NCI-H345 treated with DMSO at 0.1 percent for 48 hours (cell line): Measurements from ENCODE around the gene FES.
A peak's percentile ranks its signal among the peaks of the same experiment; 100 is the strongest.
"Not testable (repeated sequence)": the region's sequence is repeated elsewhere in the genome, so short reads cannot be mapped to it uniquely, and the experiment has no call there.

Experiments
- DNase-seq: peaks from one replicate; lab custom pipeline; 2025; ENCODE audit not compliant: unreplicated experiment; lab: John Stamatoyannopoulos, UW

The FES gene

DNA sequence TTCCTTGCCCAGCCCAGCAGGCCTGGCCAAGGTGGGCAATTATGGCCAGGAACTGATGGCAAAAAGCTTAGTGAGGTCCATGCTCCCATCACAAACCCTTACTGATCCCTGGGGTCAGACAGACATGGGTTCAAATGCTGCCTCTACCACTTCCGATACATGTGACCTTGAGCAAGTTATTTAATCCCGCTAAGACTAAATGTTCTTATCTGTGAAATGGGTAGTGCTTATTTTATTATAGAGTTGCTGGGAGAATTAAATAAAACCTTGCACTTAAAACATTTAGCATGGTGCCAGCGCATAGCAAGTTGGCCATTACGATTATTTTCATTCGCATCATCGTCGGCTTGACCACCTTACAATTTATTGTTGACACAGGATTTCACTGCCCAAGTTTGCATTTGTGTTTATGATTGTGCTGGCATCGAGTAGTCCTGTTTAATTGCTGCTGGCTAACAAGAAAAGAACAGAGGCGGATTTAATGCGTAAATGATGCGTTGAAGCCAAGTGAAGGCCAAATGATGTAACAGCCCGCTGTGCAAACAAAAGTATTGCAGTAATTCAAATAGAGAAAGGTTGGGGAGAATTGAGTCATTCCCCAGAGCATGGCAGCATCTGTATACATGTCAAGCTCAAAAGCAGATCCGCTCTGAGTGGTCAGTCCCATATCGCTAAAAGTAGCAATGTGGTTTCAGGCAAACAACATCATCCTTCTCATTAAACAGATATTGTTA is 23.2 kb upstream of the FES start:
- peak; percentile 79 for DNase-seq

GRCh38 chr15:90862487-90862886 is 21.8 kb upstream of the FES start:
- DNase-seq = no peak

- no peak for DNase-seq
These were observed 21.1 kb upstream of the FES start for GRCh38 chr15:90862964-90863778.

GRCh38 chr15:90863987-90864386 is 20.3 kb upstream of the FES start:
- DNase-seq = no peak

- no peak for DNase-seq
These were observed 19.8 kb upstream of the FES start for GRCh38 chr15:90864507-90864906.

GRCh38 chr15:90865702-90866101 is 18.6 kb upstream of the FES start:
- no peak for DNase-seq

GRCh38 chr15:90866161-90866715 is 18.1 kb upstream of the FES start:
- peak; percentile 60 for DNase-seq

GRCh38 chr15:90866800-90867199 is 17.5 kb upstream of the FES start:
- no peak for DNase-seq

DNA sequence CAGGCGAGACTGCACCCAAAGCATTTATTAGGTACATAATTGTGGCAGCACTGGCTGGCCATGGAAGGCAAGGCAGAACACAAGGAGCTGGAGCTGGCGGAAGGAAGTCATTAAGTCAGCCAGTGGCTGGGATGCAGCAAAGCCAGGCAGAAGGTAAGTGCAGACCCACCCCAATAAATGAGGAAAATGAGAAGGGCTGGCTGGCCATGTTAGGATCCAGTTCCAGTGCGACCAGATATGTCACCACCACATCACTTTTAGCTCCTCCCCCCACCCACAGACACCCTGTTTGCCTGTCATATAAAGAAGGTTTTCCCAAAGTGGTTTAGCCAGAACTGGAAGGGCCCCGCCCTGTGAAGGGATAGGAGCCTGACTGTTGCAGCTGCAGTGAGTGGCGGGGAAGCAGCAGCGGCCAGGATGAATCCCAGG is 16.0 kb upstream of the FES start, which contains the start of gene FURIN:
FURIN (plus strand) TSS at position 328 of the 429 bp plus-strand sequence. CDS start 7,153 bp downstream, outside the sequence.
- no peak for DNase-seq

GRCh38 chr15:90869140-90869541 is 15.2 kb upstream of the FES start:
- no peak for DNase-seq

DNA sequence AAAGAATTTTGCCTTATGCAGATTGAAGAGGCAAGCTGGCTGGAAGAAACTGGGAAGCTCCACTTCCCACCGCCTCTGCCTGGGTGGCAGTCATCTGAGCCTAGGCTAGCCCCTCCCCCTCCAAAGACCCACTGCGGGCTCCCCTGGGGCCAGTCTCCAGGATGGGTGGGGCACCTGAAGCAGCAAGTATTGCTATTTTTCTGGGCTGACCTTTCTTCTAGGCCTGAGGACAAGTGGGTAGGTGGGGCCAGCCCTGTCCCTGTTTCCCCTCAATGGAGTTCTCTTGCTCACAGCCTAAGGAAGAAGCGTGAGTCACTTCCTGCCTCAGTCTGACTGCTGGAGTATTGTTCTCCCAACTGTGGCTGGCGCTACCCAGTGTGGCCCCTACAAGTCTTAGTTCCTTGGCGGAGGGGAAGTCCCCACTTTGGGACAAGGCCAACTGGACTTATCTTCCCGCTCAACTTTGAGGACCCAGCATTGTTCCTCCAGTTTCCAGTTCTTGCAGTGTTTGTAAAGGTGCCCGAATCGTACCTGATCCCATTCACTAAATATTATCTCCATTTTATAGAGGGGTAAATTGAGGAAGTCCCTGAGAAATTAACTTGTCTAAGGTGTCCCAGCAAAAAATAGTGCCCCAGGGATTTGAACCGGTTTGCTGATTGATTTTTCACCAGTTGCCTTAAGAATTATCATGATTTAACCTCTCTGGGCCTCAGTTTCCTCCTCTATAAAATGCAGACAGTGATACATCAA is 14.5 kb upstream of the FES start:
- no peak for DNase-seq

DNA sequence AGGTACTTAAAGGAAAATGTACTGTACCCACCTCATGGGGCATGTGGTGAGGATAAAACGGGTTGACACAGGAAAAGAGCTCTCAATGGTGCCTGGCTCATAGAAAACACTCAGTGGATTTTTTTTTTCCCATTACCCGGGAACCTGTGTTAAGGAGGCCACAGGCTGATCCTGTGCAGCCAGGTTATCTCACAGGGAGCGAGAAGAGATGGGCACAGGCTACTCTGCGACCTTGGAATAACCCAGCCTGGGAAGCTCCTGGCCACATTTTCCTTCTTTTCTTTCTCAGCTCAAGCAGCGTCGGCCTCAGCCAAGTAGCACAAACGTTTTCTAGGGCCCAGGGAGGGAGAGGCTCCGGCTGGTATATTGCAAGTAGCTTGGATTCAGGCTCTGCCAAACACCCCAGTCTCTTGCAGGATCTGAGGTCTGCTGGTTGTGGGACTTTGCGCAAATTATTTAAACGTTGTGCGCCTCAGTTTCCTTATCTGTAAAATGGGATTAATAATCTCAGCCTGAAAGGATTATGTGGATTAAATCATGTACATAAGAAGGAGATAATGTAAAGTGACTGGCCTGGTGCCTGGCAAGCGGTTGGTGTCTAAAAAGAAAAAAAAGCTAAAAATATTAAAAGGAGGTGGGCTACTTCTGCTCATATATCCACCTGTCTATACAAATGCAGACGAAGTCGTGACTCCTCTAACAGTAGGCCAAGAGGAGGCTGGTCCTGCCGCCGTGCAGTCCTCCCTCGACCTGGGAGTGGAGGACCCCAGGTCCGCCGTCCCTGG is 13.8 kb upstream of the FES start:
- no peak for DNase-seq

GRCh38 chr15:90871139-90871715 is 13.1 kb upstream of the FES start:
- no peak for DNase-seq

- DNase-seq = no peak
These were observed 12.4 kb upstream of the FES start for GRCh38 chr15:90871716-90872485.

DNA sequence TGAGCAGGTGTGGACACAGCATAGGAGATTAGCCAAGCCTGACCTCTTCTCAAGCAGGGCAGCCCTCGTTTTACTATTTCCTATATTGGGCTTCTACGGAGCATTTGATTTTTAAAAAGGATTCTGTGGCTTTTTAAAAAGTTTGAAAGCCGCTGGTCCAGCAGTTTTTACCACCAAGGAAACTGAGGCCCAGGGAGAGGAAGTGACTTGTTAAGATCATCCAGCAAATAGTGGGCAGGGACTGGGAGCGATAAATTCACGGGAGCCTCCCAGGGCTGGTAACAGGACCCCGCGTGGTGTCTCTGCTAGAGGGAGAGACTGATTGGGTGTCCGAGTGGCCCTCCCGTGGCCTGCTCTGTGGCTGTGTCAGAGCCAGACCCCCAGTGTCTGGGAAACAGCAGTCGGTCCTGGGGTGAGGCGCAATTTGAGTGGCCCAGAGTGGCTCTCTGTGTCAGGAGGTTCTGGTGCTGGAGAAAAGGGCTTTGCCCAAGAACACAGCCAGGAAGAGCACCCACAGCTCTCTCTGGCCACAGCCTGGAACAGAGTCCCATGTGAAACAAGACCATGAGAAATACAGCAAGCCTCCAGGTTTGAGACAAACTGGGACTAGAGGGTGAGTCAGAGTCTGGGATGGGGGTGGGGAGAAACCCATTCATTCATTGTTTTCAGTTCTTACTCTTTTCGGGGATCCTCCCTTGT is 11.7 kb upstream of the FES start:
- DNase-seq = no peak

- no peak for DNase-seq
These were observed 10.8 kb upstream of the FES start for GRCh38 chr15:90873488-90873997.

GRCh38 chr15:90873998-90874605 is 10.2 kb upstream of the FES start:
- DNase-seq = no peak

DNA sequence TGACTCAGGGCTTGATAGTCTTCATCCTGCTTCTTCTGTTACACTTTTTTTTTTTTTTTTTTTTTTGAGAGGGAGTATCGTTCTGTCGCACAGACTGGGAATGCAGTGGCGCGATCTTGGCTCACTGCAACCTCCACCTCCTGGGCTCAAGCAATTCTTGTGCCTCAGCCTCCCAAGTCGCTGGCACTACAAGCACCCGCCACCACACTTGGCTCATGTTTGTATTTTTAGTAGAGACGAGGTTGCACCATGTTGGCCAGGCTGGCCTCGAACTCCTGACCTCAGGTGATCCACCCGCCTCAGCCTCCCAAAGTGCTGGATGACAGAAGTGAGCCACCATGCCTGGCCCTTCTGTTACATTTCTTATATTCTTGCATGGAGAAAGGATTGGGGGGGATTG is 9.3 kb upstream of the FES start:
- DNase-seq = not testable (repeated sequence)
